GM12878 (cell line): ENCODE measurements around the gene ABHD2. TPM values are rescaled to one million over a fixed set of nuclear protein-coding genes. Genes with fewer than 3 reads are reported as not detected.

ENCODE experiments used
- ATAC-seq: fragments of 200-7000 bp; cut with Tn5 transposase; 3 replicates; pipeline ENCODE4 v1.9.1; 2020; ENCODE audit warnings: mild to moderate bottlenecking, moderate library complexity
- BruUV-seq: library from RNA; stranded (reverse); fragments of 400-500 nt; replicated peaks from 2 replicates; lab custom pipeline; 2021; lab: Mats Ljungman, UMichigan
- CTCF ChIA-PET: fragments of 300-600 bp; sonication (Branson Sonifier 250); formaldehyde crosslinking; extraction: SDS; loops from one replicate; lab custom pipeline; 2021; ENCODE audit warnings: inconsistent platforms; lab: Yijun Ruan, JAX
- POLR2A ChIA-PET: fragments of 350-600 bp; formaldehyde crosslinking; extraction: SDS; loops from one replicate; lab custom pipeline; 2021; ENCODE audit warnings: inconsistent platforms; lab: Charles Lee
- RAD21 ChIA-PET: fragments of 300-600 bp; sonication (Branson Sonifier 250); formaldehyde crosslinking; loops from one replicate; lab custom pipeline; 2023; ENCODE audit warnings: antibody characterized with exemption; ENCODE audit not compliant: unreplicated experiment; lab: Charles Lee
- SMC1A ChIA-PET: fragments of 300-600 bp; sonication (Branson Sonifier 250); formaldehyde crosslinking; loops from one replicate; lab custom pipeline; 2023; ENCODE audit not compliant: unreplicated experiment, uncharacterized antibody; lab: Charles Lee
- DNase-seq: peaks from one replicate; pipeline ENCODE4 v3.0.0-alpha.2; 2011; ENCODE audit warnings: low read depth, low spot score
- FAIRE-seq: peaks from 3 replicates; lab custom pipeline; 2011; peaks lifted over from hg19 to GRCh38; lab: Jason Lieb, UNC
- H2AFZ ChIP-seq: 2 replicates; pipeline ENCODE4 v1.6.0; 2011; ENCODE audit warnings: low read depth, low read length, control low read depth; ENCODE audit not compliant: control insufficient read depth
- H3K27ac ChIP-seq: 2 replicates; pipeline ENCODE4 v1.5.1; 2011; ENCODE audit warnings: control low read depth; ENCODE audit not compliant: control insufficient read depth, insufficient read depth
- H3K27me3 ChIP-seq, 2 experiments: replicated peaks in 1 of 2; 2 replicates each; pipeline versions ENCODE4 v1.6.0 to v1.6.1; 2011; ENCODE audit warnings: low read length in 1 of 2; ENCODE audit not compliant: control insufficient read depth in 2 of 2, insufficient read depth in 2 of 2
- H3K36me3 ChIP-seq, 2 experiments: 2 replicates each; pipeline ENCODE4 v1.5.1; 2011; ENCODE audit warnings: low read length in 1 of 2; ENCODE audit not compliant: control insufficient read depth in 2 of 2, insufficient read depth in 2 of 2
- H3K4me1 ChIP-seq: 2 replicates; pipeline ENCODE4 v1.6.1; 2011; ENCODE audit warnings: mild to moderate bottlenecking, low read length, moderate library complexity, mixed read lengths; ENCODE audit not compliant: control insufficient read depth, insufficient read depth
- H3K4me2 ChIP-seq: 2 replicates; pipeline ENCODE4 v1.6.0; 2011; ENCODE audit warnings: control low read depth; ENCODE audit not compliant: control insufficient read depth, insufficient read depth
- H3K4me3 ChIP-seq: fragments of 200-600 bp; sonication (generic); 2 replicates; pipeline ENCODE4 v1.5.1; 2016
- H3K79me2 ChIP-seq: 2 replicates; pipeline ENCODE4 v1.6.0; 2011; ENCODE audit warnings: low read length; ENCODE audit not compliant: control insufficient read depth, insufficient read depth
- H3K9ac ChIP-seq: 2 replicates; pipeline ENCODE4 v1.8.0; 2011; ENCODE audit warnings: low read length, control low read depth, mixed read lengths; ENCODE audit not compliant: control insufficient read depth, insufficient read depth
- H3K9me3 ChIP-seq: replicated peaks from 3 replicates; pipeline ENCODE4 v1.5.1; 2011; ENCODE audit warnings: mild to moderate bottlenecking, low read length; ENCODE audit not compliant: control insufficient read depth, insufficient read depth
- H4K20me1 ChIP-seq: 2 replicates; pipeline ENCODE4 v1.6.0; 2011; ENCODE audit not compliant: control insufficient read depth, insufficient read depth
- ATF7 ChIP-seq: fragments of 450-650 bp; IDR thresholded peaks from 2 replicates; pipeline ENCODE4 v1.6.1; 2016; ENCODE audit warnings: low read depth, mild to moderate bottlenecking
- BHLHE40 ChIP-seq, 2 experiments: fragments of 450-650 bp in 1 of 2; IDR thresholded peaks; 2 replicates each; pipeline ENCODE4 v1.6.1; 2011 to 2017; ENCODE audit warnings: low read depth in 2 of 2, borderline replicate concordance in 1 of 2, improper control_type of control experiment in 1 of 2, low read length in 1 of 2, mild to moderate bottlenecking in 1 of 2
- BMI1 ChIP-seq: fragments of 450-650 bp; IDR thresholded peaks from 2 replicates; pipeline ENCODE4 v1.6.1; 2016; ENCODE audit warnings: mild to moderate bottlenecking, moderate library complexity, borderline replicate concordance
- CHD4 ChIP-seq: fragments of 200-600 bp; sonication (generic); IDR thresholded peaks from 2 replicates; pipeline ENCODE4 v1.6.1; 2016; ENCODE audit warnings: mild to moderate bottlenecking
- EP300 ChIP-seq, 2 experiments: fragments of 150-350 bp in 1 of 2; IDR thresholded peaks; 2 replicates each; pipeline ENCODE4 v1.6.1; 2011 to 2012; ENCODE audit warnings: low read depth in 2 of 2, low read length in 2 of 2, borderline replicate concordance in 1 of 2, improper control_type of control experiment in 1 of 2, inconsistent platforms in 1 of 2; ENCODE audit not compliant: control insufficient read depth in 1 of 2
- ETV6 ChIP-seq, 2 experiments: fragments of 450-650 bp in 1 of 2; IDR thresholded peaks in 1 of 2; conservative IDR thresholded peaks in 1 of 2; 2 replicates each; pipeline ENCODE4 v1.6.1; 2014; ENCODE audit warnings: antibody characterized with exemption in 1 of 2, borderline replicate concordance in 1 of 2, low read depth in 1 of 2, mild to moderate bottlenecking in 1 of 2, moderate library complexity in 1 of 2
- FOXK2 ChIP-seq: fragments of 450-650 bp; IDR thresholded peaks from 2 replicates; pipeline ENCODE4 v1.6.1; 2017; ENCODE audit warnings: mild to moderate bottlenecking, moderate library complexity
- MEF2B ChIP-seq: fragments of 450-650 bp; IDR thresholded peaks from 2 replicates; pipeline ENCODE4 v1.6.1; 2018; ENCODE audit warnings: mild to moderate bottlenecking, moderate library complexity; ENCODE audit not compliant: partially characterized antibody, poor library complexity, severe bottlenecking
- PAX5 ChIP-seq: IDR thresholded peaks from 2 replicates; pipeline ENCODE4 v1.6.1; 2011; ENCODE audit warnings: low read depth, low read length, borderline replicate concordance
- RAD21 ChIP-seq: IDR thresholded peaks from 2 replicates; pipeline ENCODE4 v1.6.1; 2011; ENCODE audit warnings: mild to moderate bottlenecking, low read depth, low read length, moderate library complexity; ENCODE audit not compliant: insufficient read depth
- RB1 ChIP-seq: fragments of 450-650 bp; formaldehyde crosslinking; IDR thresholded peaks from 2 replicates; pipeline ENCODE4 v1.6.1; 2017; ENCODE audit warnings: mild to moderate bottlenecking, borderline replicate concordance
- SIX5 ChIP-seq: IDR thresholded peaks from 2 replicates; pipeline ENCODE4 v1.6.1; 2011; ENCODE audit warnings: mild to moderate bottlenecking, low read depth, low read length, moderate library complexity; ENCODE audit not compliant: severe bottlenecking
- TCF7 ChIP-seq: IDR thresholded peaks from 2 replicates; pipeline ENCODE4 v1.6.1; 2014; ENCODE audit warnings: antibody characterized with exemption, borderline replicate concordance
- YY1 ChIP-seq: IDR thresholded peaks from 2 replicates; pipeline ENCODE4 v1.6.1; 2011; ENCODE audit warnings: low read depth, mild to moderate bottlenecking, low read length
- ZNF24 ChIP-seq: fragments of 450-650 bp; IDR thresholded peaks from 2 replicates; pipeline ENCODE4 v1.6.1; 2017; ENCODE audit warnings: antibody characterized with exemption, mild to moderate bottlenecking
- WGBS: methylation state at CpG from one replicate; pipeline ENCODE4 v1.1.6; 2016; ENCODE audit warnings: low lambda C conversion rate; ENCODE audit not compliant: insufficient replicate concordance, insufficient coverage; ENCODE audit errors: missing lambda C conversion rate; 5-methylcytosine and 5-hydroxymethylcytosine counted together
- in situ Hi-C: fragments of 300-500 bp; cut with MboI; formaldehyde crosslinking; loops from 9 replicates; pipeline ENCODE4 v1.14.3; 2018; ENCODE audit warnings: mixed read lengths
- intact Hi-C: fragments of 100-400 bp; cut with micrococcal nuclease; formaldehyde crosslinking; loops from one replicate; pipeline ENCODE4 v1.14.2; 2022; ENCODE audit not compliant: unreplicated experiment
- polyA plus RNA-seq, 11 experiments: library from polyadenylated mRNA; depleted of rRNA in 4 of 11; unstranded in 6 of 11; stranded (reverse) in 5 of 11; fragments of >200 nt; fragmentation: Nextera tagmentation in 4 of 11; fragmentation: Illumina TruSeq in 1 of 11; extraction: Ambion mirVana in 4 of 11; extraction: Trizol in 1 of 11; gene quantifications; 1 replicate in 1 of 11; 2 replicates in 10 of 11; pipeline versions ENCODE4 v1.2.1 to v1.2.3, GENCODE V29; 2011 to 2016; ENCODE audit warnings: inconsistent platforms in 2 of 11, missing spikeins in 2 of 11, low read depth in 1 of 11
- total RNA-seq, 4 experiments: library from RNA; depleted of rRNA in 3 of 4; stranded (reverse); fragments of >200 nt in 3 of 4; fragmentation: Illumina TruSeq in 1 of 4; extraction: Trizol in 1 of 4; gene quantifications; 2 replicates each; pipeline versions ENCODE4 v1.2.1 to v1.2.3, GENCODE V29; 2013 to 2021
- TF ChIP-seq, protein P1 (sequence below): fragments of 450-650 bp; formaldehyde crosslinking; IDR thresholded peaks from 2 replicates; pipeline ENCODE4 v1.4.0; 2020; ENCODE audit warnings: mild to moderate bottlenecking, moderate library complexity
- TF ChIP-seq, protein P2 (sequence below): IDR thresholded peaks from 2 replicates; pipeline ENCODE4 v1.6.1; 2011; ENCODE audit warnings: low read depth, mild to moderate bottlenecking, low read length, moderate library complexity, borderline replicate concordance; ENCODE audit errors: extremely low read depth

The ABHD2 gene
- total and polyA plus RNA-seq, 10 of the 15 experiments (the other 5 are each of a cell fraction or from before 2014, with no cell fraction given): 1.2 to 33.6 (median 20.4) TPM

DNA sequence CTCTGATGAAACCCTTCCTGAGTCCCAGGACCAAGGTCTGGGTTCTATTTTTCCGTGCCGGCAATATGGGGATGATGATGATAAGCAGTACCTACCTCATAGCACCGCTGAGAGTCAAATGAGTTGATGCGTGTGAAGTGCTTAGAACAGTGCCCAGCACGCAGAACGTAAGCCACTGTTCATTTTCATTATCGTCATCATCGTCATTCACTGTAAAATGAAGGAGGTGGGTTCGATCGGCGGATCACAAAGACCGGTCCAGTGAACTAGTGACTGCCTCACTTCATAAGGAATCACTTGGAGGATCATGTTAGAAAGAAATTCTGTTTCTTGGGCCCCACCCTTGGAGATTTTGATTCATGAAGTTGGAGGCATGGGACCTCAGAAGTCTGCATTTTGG is 88.9 kb downstream of the ABHD2 start (continued):
- TF ChIP-seq, protein P1, sequence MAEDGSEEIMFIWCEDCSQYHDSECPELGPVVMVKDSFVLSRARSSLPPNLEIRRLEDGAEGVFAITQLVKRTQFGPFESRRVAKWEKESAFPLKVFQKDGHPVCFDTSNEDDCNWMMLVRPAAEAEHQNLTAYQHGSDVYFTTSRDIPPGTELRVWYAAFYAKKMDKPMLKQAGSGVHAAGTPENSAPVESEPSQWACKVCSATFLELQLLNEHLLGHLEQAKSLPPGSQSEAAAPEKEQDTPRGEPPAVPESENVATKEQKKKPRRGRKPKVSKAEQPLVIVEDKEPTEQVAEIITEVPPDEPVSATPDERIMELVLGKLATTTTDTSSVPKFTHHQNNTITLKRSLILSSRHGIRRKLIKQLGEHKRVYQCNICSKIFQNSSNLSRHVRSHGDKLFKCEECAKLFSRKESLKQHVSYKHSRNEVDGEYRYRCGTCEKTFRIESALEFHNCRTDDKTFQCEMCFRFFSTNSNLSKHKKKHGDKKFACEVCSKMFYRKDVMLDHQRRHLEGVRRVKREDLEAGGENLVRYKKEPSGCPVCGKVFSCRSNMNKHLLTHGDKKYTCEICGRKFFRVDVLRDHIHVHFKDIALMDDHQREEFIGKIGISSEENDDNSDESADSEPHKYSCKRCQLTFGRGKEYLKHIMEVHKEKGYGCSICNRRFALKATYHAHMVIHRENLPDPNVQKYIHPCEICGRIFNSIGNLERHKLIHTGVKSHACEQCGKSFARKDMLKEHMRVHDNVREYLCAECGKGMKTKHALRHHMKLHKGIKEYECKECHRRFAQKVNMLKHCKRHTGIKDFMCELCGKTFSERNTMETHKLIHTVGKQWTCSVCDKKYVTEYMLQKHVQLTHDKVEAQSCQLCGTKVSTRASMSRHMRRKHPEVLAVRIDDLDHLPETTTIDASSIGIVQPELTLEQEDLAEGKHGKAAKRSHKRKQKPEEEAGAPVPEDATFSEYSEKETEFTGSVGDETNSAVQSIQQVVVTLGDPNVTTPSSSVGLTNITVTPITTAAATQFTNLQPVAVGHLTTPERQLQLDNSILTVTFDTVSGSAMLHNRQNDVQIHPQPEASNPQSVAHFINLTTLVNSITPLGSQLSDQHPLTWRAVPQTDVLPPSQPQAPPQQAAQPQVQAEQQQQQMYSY (CRISPR knock-in tag): no peak
- TF ChIP-seq, protein P2, sequence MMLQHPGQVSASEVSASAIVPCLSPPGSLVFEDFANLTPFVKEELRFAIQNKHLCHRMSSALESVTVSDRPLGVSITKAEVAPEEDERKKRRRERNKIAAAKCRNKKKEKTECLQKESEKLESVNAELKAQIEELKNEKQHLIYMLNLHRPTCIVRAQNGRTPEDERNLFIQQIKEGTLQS: no peak
- TF ChIP-seq ETV6 (conservative IDR thresholded peaks at IDR 0.05 in 1 of 2, IDR thresholded peaks at IDR 0.05 in 1 of 2; ENCODE audit: borderline replicate concordance in 1 of 2, low read depth in 1 of 2): no peak
- no peak for TF ChIP-seq PAX5
- TF ChIP-seq, all 136 proteins: peak for 0

DNA sequence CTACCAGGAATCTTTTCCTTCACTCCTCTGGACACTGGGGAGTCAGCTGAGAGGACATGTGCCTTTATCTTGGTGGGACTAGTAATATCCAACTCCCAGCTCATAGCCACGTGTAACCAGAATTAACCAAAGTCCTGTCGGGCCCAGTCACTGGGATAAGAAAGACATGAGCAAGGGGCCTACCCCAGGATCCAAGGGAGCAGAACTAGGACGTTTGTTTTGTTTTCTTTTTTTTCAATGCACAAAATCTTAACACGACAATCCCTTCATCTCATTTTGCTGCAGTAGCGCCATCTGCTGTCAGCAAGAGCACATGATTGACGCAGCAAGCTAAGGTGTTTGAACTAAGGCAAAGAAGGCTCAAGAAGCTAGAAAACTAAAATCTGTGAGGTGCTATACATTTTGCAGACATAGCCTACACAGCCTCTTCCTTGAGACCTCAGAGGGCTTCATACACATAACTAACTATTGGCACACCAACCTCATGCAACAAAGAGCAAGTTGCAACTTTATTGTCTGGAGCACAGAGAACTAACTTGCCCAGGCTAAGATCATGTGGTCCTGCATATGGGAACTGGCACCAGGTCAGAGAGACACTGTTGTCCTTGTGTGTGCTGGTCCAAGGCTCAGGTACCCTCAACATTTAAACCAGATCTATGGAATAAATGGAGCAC is 89.5 kb downstream of the ABHD2 start:
- Histone ChIP-seq H3K36me3 (peaks cover 5 to 13% of the 10 kb centered on the region in 2 experiments), H3K79me2 (no peaks in the 10 kb centered on the region), H3K4me1 (peaks cover 7% of the 10 kb centered on the region; the same call in 1 of the 2 replicates), H3K27ac (no peak overlapping the region), H3K4me3 (no peak overlapping the region), H3K9ac (no peak overlapping the region), H3K27me3 (no peaks in the 10 kb centered on the region), H2AFZ (no peak overlapping the region), H3K9me3 (no peaks in the 10 kb centered on the region), H3K4me2 (no peak overlapping the region), H4K20me1 (no peaks in the 10 kb centered on the region)
- peak; percentile 90 for FAIRE-seq
- ATAC-seq: peak; percentile 76
- ChIA-PET POLR2A (interaction anchor here (0.7 to 1.9 kb wide), 3 partner anchors 10 to 120 kb away, joined by 3 to 5 read pairs (median 3); no protein-coding TSS in a partner anchor), CTCF (interaction anchor here (0.6 to 11.1 kb wide), 46 partner anchors 10 to 554 kb away, joined by 3 to 339 read pairs (median 4); partner anchors contain the start of genes ABHD2 and HAPLN3), SMC1A (interaction anchor here (0.6 to 3.9 kb wide), 25 partner anchors 10 to 273 kb away, joined by 3 to 61 read pairs (median 4); partner anchors contain the start of genes ABHD2 and FANCI), RAD21 (interaction anchor here (0.7 to 1.9 kb wide), 16 partner anchors 10 to 273 kb away, joined by 3 to 33 read pairs (median 4); partner anchors contain the start of gene ABHD2)
- 4% methylated on average over 6 of the region's 6 CpGs for WGBS
- in situ Hi-C loops: loop anchor here (5.0 kb wide), 2 partner anchors 120 to 275 kb away; no protein-coding TSS in a partner anchor
- BruUV-seq: no TSS peak
- peak; percentile 15 for DNase-seq
- intact Hi-C loops: loop anchor here (1.0 to 2.0 kb wide), 2 partner anchors 120 to 283 kb away; partner anchors contain the start of gene HAPLN3
- TF ChIP-seq SIX5: no peak
- TF ChIP-seq ZNF24: no peak
- TF ChIP-seq TCF7: no peak
- TF ChIP-seq ATF7: no peak
- no peak for TF ChIP-seq RB1
- no peak for TF ChIP-seq EP300 (IDR thresholded peaks at IDR 0.05; ENCODE audit: borderline replicate concordance in 1 of 2, control insufficient read depth in 1 of 2, low read depth in 2 of 2, low read length in 2 of 2)
- TF ChIP-seq BHLHE40 (IDR thresholded peaks at IDR 0.05; ENCODE audit: borderline replicate concordance in 1 of 2, low read depth in 2 of 2, low read length in 1 of 2): no peak
- no peak for TF ChIP-seq FOXK2
- no peak for TF ChIP-seq MEF2B
- TF ChIP-seq BMI1: no peak
- peak; percentile 88 for TF ChIP-seq RAD21
- no peak for TF ChIP-seq CHD4
- peak; percentile 39; the same call in 1 of the 2 replicates for TF ChIP-seq YY1
